B cell (primary cell): ENCODE data around the gene ATP6V1B1. TPM values are rescaled to one million over a fixed set of nuclear protein-coding genes. Genes with fewer than 3 reads are reported as not detected.

Source experiments
- ATAC-seq: fragments of 200-7000 bp; cut with Tn5 transposase; one replicate; pipeline ENCODE4 v1.10.0; 2021; ENCODE audit warnings: low read depth, mild to moderate bottlenecking, moderate number of reproducible peaks, moderate library complexity
- CTCF ChIA-PET: fragments of 350-600 bp; sonication (Branson Sonifier 250); formaldehyde crosslinking; loops from one replicate; lab custom pipeline; 2021; ENCODE audit warnings: antibody characterized with exemption, inconsistent platforms; lab: Charles Lee
- POLR2A ChIA-PET: fragments of 350-600 bp; sonication (Branson Sonifier 250); formaldehyde crosslinking; loops from one replicate; lab custom pipeline; 2021; ENCODE audit warnings: antibody characterized with exemption; lab: Charles Lee
- DNase-seq: peaks from one replicate; pipeline ENCODE4 v3.0.0; 2013
- H2AFZ ChIP-seq: 2 replicates; pipeline ENCODE4 v1.6.1; 2012; ENCODE audit warnings: mild to moderate bottlenecking, low read depth, low read length; ENCODE audit not compliant: insufficient read depth, poor library complexity, severe bottlenecking
- H3K27ac ChIP-seq, 2 donors: 1 replicate in 1 of 2; 2 replicates in 1 of 2; pipeline ENCODE4 v1.5.1; 2012 to 2013; ENCODE audit warnings: low read length in 2 of 2, mild to moderate bottlenecking in 2 of 2, moderate library complexity in 1 of 2
- H3K27me3 ChIP-seq, 4 experiments: fragments of 200-600 bp in 1 of 4; sonication (generic) in 1 of 4; replicated peaks in 1 of 4; 1 replicate in 2 of 4; 2 replicates in 2 of 4; pipeline versions ENCODE4 v1.6.1 to v1.7.0; 2013 to 2016; ENCODE audit warnings: low read length in 3 of 4, mild to moderate bottlenecking in 2 of 4, mixed read lengths in 1 of 4, moderate library complexity in 1 of 4; ENCODE audit not compliant: insufficient read depth in 4 of 4, control insufficient read depth in 3 of 4; ENCODE audit errors: control extremely low read depth in 1 of 4
- H3K36me3 ChIP-seq, 2 experiments: replicated peaks in 1 of 2; 1 replicate in 1 of 2; 2 replicates in 1 of 2; pipeline versions ENCODE4 v1.6.1 to v1.7.1; 2013; ENCODE audit warnings: low read length in 1 of 2; ENCODE audit not compliant: insufficient read depth in 2 of 2, control insufficient read depth in 1 of 2; ENCODE audit errors: control extremely low read depth in 1 of 2, extremely low read depth in 1 of 2
- H3K4me1 ChIP-seq, 2 donors: fragments of 200-600 bp in 1 of 2; sonication (generic) in 1 of 2; 1 replicate in 1 of 2; 2 replicates in 1 of 2; pipeline versions ENCODE4 v1.5.1 to v1.6.1; 2013 to 2017; ENCODE audit warnings: low read length in 2 of 2; ENCODE audit not compliant: control insufficient read depth in 2 of 2, insufficient read depth in 2 of 2
- H3K4me2 ChIP-seq: replicated peaks from 2 replicates; pipeline ENCODE3; 2012; ENCODE audit warnings: mild to moderate bottlenecking, low read depth, low read length; ENCODE audit not compliant: poor library complexity, severe bottlenecking
- H3K4me3 ChIP-seq, 5 experiments: fragments of 200-600 bp in 1 of 5; sonication (generic) in 1 of 5; 1 replicate in 3 of 5; 2 replicates in 2 of 5; pipeline versions ENCODE4 v1.5.1 to v1.7.0; 2011 to 2016; ENCODE audit warnings: low read length in 4 of 5, mild to moderate bottlenecking in 4 of 5, low read depth in 2 of 5, control low read depth in 1 of 5, moderate library complexity in 1 of 5; ENCODE audit not compliant: insufficient read depth in 1 of 5; ENCODE audit errors: control extremely low read depth in 1 of 5, extremely low read depth in 1 of 5
- H3K79me2 ChIP-seq: fragments of 200-600 bp; sonication (generic); one replicate; pipeline ENCODE4 v1.6.0; 2016; ENCODE audit warnings: low read length; ENCODE audit not compliant: control insufficient read depth, insufficient read depth
- H3K9ac ChIP-seq: fragments of 200-600 bp; sonication (generic); 2 replicates; pipeline ENCODE4 v1.6.1; 2017; ENCODE audit warnings: mild to moderate bottlenecking, low read length, moderate library complexity
- H3K9me3 ChIP-seq, 3 donors: one replicate each; pipeline versions ENCODE4 v1.6.1 to v1.7.1; 2013; ENCODE audit warnings: low read length in 2 of 3; ENCODE audit not compliant: control insufficient read depth in 2 of 3, insufficient read depth in 1 of 3; ENCODE audit errors: control extremely low read depth in 1 of 3
- H4K20me1 ChIP-seq: 2 replicates; pipeline ENCODE4 v1.6.0; 2012; ENCODE audit warnings: mild to moderate bottlenecking, low read length; ENCODE audit not compliant: insufficient read depth, control insufficient read depth, poor library complexity, severe bottlenecking
- H3K27ac Mint-ChIP-seq: one replicate; pipeline ENCODE4 v1.8.0; 2021; ENCODE audit warnings: mixed read lengths
- H3K27me3 Mint-ChIP-seq: one replicate; pipeline ENCODE4 v1.8.0; 2021; ENCODE audit warnings: mixed read lengths
- H3K4me1 Mint-ChIP-seq: one replicate; pipeline ENCODE4 v1.8.0; 2021; ENCODE audit warnings: mixed read lengths
- H3K4me3 Mint-ChIP-seq: one replicate; pipeline ENCODE4 v1.8.0; 2021; ENCODE audit warnings: mixed read lengths
- H3K9me3 Mint-ChIP-seq: one replicate; pipeline ENCODE4 v1.8.0; 2022; ENCODE audit warnings: mixed read lengths; ENCODE audit not compliant: insufficient read depth
- EZH2 ChIP-seq: IDR thresholded peaks from 2 replicates; pipeline ENCODE4 v1.6.1; 2012; ENCODE audit warnings: borderline replicate concordance, low read depth, mild to moderate bottlenecking, moderate library complexity, low read length; ENCODE audit not compliant: insufficient read depth, poor library complexity, severe bottlenecking
- WGBS: methylation state at CpG from one replicate; pipeline ENCODE4 v1.1.5; 2013; ENCODE audit warnings: missing lambda C conversion rate; ENCODE audit not compliant: insufficient coverage; 5-methylcytosine and 5-hydroxymethylcytosine counted together
- intact Hi-C: fragments of 100-400 bp; cut with micrococcal nuclease; formaldehyde crosslinking; loops from one replicate; pipeline ENCODE4 v1.10.0; 2022
- polyA plus RNA-seq: library from polyadenylated mRNA; depleted of rRNA; stranded (reverse); fragments of >200 nt; gene quantifications from 2 replicates; pipeline ENCODE4 v1.2.3, GENCODE V29; 2012
- total RNA-seq, 2 donors: library from RNA; stranded (reverse); fragments of 120-200 nt in 1 of 2; gene quantifications; 1 replicate in 1 of 2; 2 replicates in 1 of 2; pipeline versions ENCODE4 v1.2.3 to v1.2.4, GENCODE V29; 2013 to 2022
- TF ChIP-seq, protein P1 (sequence below): fragments of 200-600 bp; IDR thresholded peaks from one replicate; pipeline ENCODE4 v1.8.0; 2022; ENCODE audit warnings: antibody characterized with exemption, mild to moderate bottlenecking

The ATP6V1B1 gene
- total and polyA plus RNA-seq, 2 donors (not counting 1 experiment from before 2014, with no cell fraction given): not detected

DNA sequence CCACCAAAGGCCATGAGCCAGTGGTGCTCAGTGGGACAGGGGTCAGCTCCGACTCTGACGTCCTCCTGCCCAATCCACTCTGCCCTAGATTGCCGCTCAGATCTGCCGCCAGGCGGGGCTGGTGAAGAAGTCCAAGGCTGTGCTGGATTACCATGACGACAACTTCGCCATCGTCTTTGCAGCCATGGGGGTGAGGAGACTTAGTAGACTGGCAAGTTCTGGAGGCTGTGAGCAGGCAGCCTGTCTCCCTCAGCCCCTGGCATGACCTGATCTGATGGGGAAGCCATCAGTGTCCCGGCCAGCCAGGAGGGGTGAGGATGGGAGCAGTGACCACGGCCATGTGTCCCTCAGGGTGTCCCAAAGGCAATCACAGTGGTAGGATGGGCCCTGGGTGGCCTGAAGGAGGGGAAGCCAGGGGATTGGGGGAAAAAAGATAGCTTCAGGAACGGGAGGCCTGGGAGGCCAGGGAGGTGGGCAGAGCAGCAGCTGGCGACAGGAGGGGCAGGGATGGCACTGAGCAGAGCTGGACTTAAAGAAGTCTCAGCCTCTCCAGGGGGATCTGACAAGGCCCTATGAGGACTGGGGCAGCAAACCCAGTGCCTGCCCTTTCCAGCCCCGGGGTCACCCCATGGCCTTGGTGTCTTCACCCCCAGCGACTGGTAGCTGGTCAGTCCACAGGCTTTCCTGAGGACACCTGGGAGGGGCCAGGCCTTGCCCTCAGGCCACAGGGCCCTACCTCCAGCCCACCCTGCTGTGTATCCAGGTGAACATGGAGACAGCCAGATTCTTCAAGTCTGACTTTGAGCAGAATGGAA is 25.3 kb downstream of the ATP6V1B1 start:
- 85% methylated on average over 13 of the region's 14 CpGs for WGBS
- Histone ChIP-seq H3K9ac (no peak overlapping the region), H2AFZ (no peak overlapping the region), H4K20me1 (no peaks in the 10 kb centered on the region), H3K27me3 (peaks cover 0 to 61% (median 14%) of the 10 kb centered on the region in 4 experiments), H3K4me1 (peaks cover 14 to 16% of the 10 kb centered on the region in 2 donors), H3K4me3 (no peak overlapping the region), H3K4me2 (no peak overlapping the region), H3K27ac (no peak overlapping the region), H3K36me3 (no peaks in the 10 kb centered on the region), H3K79me2 (no peaks in the 10 kb centered on the region), H3K9me3 (no peaks in the 10 kb centered on the region)
- Mint-ChIP-seq H3K9me3 (no peaks in the 10 kb centered on the region), H3K4me1 (peaks cover 8% of the 10 kb centered on the region), H3K4me3 (no peak overlapping the region), H3K27ac (no peak overlapping the region), H3K27me3 (peaks cover 45% of the 10 kb centered on the region)
- ChIA-PET POLR2A (no interaction called here), CTCF (interaction anchor here (0.7 to 7.4 kb wide), 5 partner anchors 12 to 40 kb away, joined by 3 to 53 read pairs (median 4); partner anchors contain the start of gene ANKRD53)
- intact Hi-C loops: no loop called here
- TF ChIP-seq EZH2: no peak
- TF ChIP-seq, protein P1, sequence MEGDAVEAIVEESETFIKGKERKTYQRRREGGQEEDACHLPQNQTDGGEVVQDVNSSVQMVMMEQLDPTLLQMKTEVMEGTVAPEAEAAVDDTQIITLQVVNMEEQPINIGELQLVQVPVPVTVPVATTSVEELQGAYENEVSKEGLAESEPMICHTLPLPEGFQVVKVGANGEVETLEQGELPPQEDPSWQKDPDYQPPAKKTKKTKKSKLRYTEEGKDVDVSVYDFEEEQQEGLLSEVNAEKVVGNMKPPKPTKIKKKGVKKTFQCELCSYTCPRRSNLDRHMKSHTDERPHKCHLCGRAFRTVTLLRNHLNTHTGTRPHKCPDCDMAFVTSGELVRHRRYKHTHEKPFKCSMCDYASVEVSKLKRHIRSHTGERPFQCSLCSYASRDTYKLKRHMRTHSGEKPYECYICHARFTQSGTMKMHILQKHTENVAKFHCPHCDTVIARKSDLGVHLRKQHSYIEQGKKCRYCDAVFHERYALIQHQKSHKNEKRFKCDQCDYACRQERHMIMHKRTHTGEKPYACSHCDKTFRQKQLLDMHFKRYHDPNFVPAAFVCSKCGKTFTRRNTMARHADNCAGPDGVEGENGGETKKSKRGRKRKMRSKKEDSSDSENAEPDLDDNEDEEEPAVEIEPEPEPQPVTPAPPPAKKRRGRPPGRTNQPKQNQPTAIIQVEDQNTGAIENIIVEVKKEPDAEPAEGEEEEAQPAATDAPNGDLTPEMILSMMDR: no peak
- ATAC-seq (no peak), DNase-seq (no peak)

DNA sequence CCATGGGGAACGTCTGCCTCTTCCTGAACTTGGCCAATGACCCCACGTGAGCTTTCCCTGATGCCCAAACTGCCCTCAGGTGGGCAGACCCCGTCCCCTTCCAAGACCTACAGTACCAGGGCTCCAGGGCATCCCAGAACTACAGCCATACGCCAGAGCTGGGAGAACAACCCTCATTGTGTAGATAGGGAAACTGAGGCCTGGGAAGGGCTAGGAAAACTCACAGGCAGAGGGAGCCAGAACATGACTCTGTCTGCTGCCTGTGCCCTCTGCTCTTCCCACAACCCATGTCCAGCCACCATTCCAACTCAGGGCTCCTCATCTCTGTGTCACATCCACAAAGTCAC is 25.9 kb downstream of the ATP6V1B1 start:
- ChIA-PET POLR2A (no interaction called here), CTCF (interaction anchor here (0.7 to 7.4 kb wide), 4 partner anchors 11 to 22 kb away, joined by 3 to 53 read pairs (median 5); partner anchors contain the start of gene ANKRD53)
- no peak for TF ChIP-seq EZH2
- TF ChIP-seq, protein P1: no peak
- DNase-seq (no peak), ATAC-seq (no peak)
- no peak overlapping the region for H3K4me3 Mint-ChIP-seq
- H3K36me3 ChIP-seq: no peaks in the 10 kb centered on the region
- H3K9me3 Mint-ChIP-seq: no peaks in the 10 kb centered on the region
- peaks cover 8% of the 10 kb centered on the region for H3K4me1 Mint-ChIP-seq
- H3K9me3 ChIP-seq: no peaks in the 10 kb centered on the region
- H3K4me2 ChIP-seq: no peak overlapping the region
- peaks cover 14 to 16% of the 10 kb centered on the region in 2 donors for H3K4me1 ChIP-seq
- intact Hi-C loops: no loop called here
- WGBS: 94% methylated on average over 3 of the region's 4 CpGs
- H3K9ac ChIP-seq: no peak overlapping the region
- H3K27ac Mint-ChIP-seq: no peak overlapping the region
- H3K4me3 ChIP-seq: no peak overlapping the region
- H3K27ac ChIP-seq: no peak overlapping the region
- H3K79me2 ChIP-seq: no peaks in the 10 kb centered on the region
- peaks cover 40% of the 10 kb centered on the region for H3K27me3 Mint-ChIP-seq
- no peak overlapping the region for H2AFZ ChIP-seq
- peaks cover 0 to 61% (median 14%) of the 10 kb centered on the region in 4 experiments for H3K27me3 ChIP-seq
- no peaks in the 10 kb centered on the region for H4K20me1 ChIP-seq
